H4 (cell line): ENCODE results near the gene SMARCAL1. TPM values are rescaled to one million over a fixed set of nuclear protein-coding genes. Genes with fewer than 3 reads are reported as not detected.

ENCODE experiments used
- total RNA-seq: library from RNA; depleted of rRNA; stranded (reverse); fragments of >200 nt; shearing (Covaris generic); gene quantifications from 2 replicates; pipeline ENCODE4 v1.2.3, GENCODE V29; 2014; rRNA removed

The SMARCAL1 gene
- total RNA-seq, 1 experiment from 2014 or later: 5.2 TPM

Other genes starting within 250 kb of the SMARCAL1 start
- gene MARCHF4, start 40.0 kb upstream of the SMARCAL1 start, total RNA-seq: 0.15 and 0.29 TPM in 2 replicates
- 1,506 and 2,054 TPM in 2 replicates for gene RPL37A, start 86.4 kb downstream of the SMARCAL1 start, total RNA-seq
- 11.6 and 14.7 TPM in 2 replicates for gene IGFBP2, start 220.9 kb downstream of the SMARCAL1 start, total RNA-seq